A549 (cell line): ENCODE results near the gene FILIP1L.

Experiments
- CTCF ChIP-seq: fragments of >200 bp; sonication (Bioruptor Twin); formaldehyde crosslinking; IDR thresholded peaks from 3 replicates; pipeline ENCODE4 v1.5.1; 2016
- HEYL ChIP-seq: fragments of 250-450 bp; sonication (Bioruptor Pico); IDR thresholded peaks from 2 replicates; pipeline ENCODE4 v1.8.0; 2021; ENCODE audit warnings: mild to moderate bottlenecking, moderate library complexity
- HMGXB4 ChIP-seq: fragments of 250-450 bp; sonication (Bioruptor Pico); IDR thresholded peaks from 2 replicates; pipeline ENCODE4 v1.5.0; 2021; ENCODE audit warnings: mild to moderate bottlenecking, moderate library complexity, borderline replicate concordance
- JUNB ChIP-seq: fragments of >200 bp; sonication (Bioruptor Twin); formaldehyde crosslinking; IDR thresholded peaks from 2 replicates; pipeline ENCODE4 v1.6.1; 2016
- MAX ChIP-seq: IDR thresholded peaks from 2 replicates; pipeline ENCODE4 v1.6.1; 2012
- MYC ChIP-seq: IDR thresholded peaks from 2 replicates; pipeline ENCODE4 v1.6.1; 2012; ENCODE audit warnings: mild to moderate bottlenecking, inconsistent platforms, low read length, improper control_type of control experiment, borderline replicate concordance
- REST ChIP-seq: fragments of 200-600 bp; sonication (generic); IDR thresholded peaks from 2 replicates; pipeline ENCODE4 v1.6.1; 2016; ENCODE audit warnings: antibody characterized with exemption, mild to moderate bottlenecking, moderate library complexity

- TF ChIP-seq JUNB (peak; percentile 67; the same call in 1 of the 2 replicates), HMGXB4 (CRISPR knock-in tag) (no peak), HEYL (CRISPR knock-in tag) (no peak), CTCF (no peak), MYC (no peak), REST (no peak), MAX (no peak)
These were observed 73.0 kb downstream of the FILIP1L start for GRCh38 chr3:100041328-100041749.
